ENCODE data around the gene SLMAP.

Gene SLMAP

DNA sequence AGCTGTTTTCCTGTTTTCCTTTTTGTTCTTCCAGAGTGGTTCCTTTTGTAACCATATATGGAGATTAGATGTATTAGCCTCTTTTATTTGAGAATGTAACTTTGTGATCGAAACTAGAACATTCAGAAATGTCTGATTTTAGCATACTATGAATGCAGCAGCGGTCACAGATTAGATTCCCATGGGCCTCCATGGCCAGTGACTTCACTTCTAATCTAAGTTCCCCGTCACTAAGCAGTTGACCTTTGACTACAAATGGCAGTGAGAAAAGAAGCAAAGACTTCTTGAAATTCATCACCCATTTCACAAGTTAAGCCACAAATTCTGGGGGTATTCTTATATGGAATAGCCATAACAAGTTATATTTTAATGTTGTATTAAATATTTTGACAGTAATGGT, 137.6 kb downstream of the SLMAP start:
- Histone ChIP-seq H3K36me3 (ENCODE audit: control insufficient read depth in 5 of 5, insufficient read depth in 5 of 5, low read length in 5 of 5) (peaks cover 0 to 7% (median 6%) of the 10 kb centered on the region in 5 donors), H3K27ac (ENCODE audit: low read depth, low read length) (no peak overlapping the region), H3K4me1 (ENCODE audit: control insufficient read depth in 5 of 5, insufficient read depth in 5 of 5, low read length in 5 of 5) (peaks cover 0 to 7% (median 0%) of the 10 kb centered on the region in 5 donors), H3K4me3 (ENCODE audit: low read depth in 1 of 5, low read length in 5 of 5) (no peak overlapping the region), H3K27me3 (ENCODE audit: control insufficient read depth in 5 of 5, insufficient read depth in 4 of 5, low read length in 5 of 5) (no peaks in the 10 kb centered on the region), H3K9me3 (ENCODE audit: control insufficient read depth in 5 of 5, low read length in 5 of 5) (no peaks in the 10 kb centered on the region), H3K9ac (ENCODE audit: low read length in 5 of 5) (no peak overlapping the region)

DNA sequence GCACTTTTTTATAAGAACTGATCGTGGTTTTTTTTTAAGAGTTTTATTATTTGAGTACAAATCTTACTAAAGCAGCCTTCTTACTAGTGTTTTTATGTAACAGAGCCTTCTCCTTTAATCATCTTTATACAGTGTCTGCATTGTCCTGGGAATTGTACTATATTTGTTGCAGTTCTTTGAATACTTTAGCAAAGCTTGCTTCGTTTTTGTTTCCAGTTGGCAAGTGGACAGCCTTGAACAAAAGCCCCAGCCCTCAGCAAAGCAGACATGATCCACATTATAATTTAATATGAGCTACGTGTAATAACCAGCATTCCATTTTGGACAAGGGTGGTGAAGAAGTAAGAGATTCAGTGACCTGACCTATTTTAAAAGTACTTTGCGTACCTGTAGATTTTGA, 139.9 kb downstream of the SLMAP start:
- Histone ChIP-seq H3K4me3 (ENCODE audit: low read depth in 1 of 5, low read length in 5 of 5) (no peak overlapping the region), H3K36me3 (ENCODE audit: control insufficient read depth in 5 of 5, insufficient read depth in 5 of 5, low read length in 5 of 5) (peaks cover 0 to 11% (median 6%) of the 10 kb centered on the region in 5 donors), H3K27me3 (ENCODE audit: control insufficient read depth in 5 of 5, insufficient read depth in 4 of 5, low read length in 5 of 5) (no peaks in the 10 kb centered on the region), H3K27ac (ENCODE audit: low read depth, low read length) (no peak overlapping the region), H3K9ac (ENCODE audit: low read length in 5 of 5) (no peak overlapping the region), H3K4me1 (ENCODE audit: control insufficient read depth in 5 of 5, insufficient read depth in 5 of 5, low read length in 5 of 5) (peaks cover 0 to 7% (median 0%) of the 10 kb centered on the region in 5 donors), H3K9me3 (ENCODE audit: control insufficient read depth in 5 of 5, low read length in 5 of 5) (no peaks in the 10 kb centered on the region)

DNA sequence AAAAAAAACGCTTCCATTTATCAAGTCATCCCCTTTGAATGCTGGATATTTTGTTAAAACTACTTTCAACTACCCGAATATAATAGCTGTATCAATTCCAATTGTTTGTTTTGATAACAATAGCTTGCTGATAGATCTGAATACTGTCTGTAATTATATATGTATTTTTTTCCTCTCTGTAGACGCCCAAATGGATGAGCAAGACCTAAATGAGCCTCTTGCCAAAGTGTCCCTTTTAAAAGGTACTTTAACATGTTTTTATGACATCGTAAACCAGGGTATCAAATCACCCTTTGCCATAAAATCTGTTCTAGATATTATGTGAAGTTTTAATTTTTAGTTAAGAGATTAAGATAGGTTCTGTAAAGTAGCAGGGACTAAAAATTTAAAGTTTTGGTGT, 140.6 kb downstream of the SLMAP start:
- no peak overlapping the region for H3K9ac ChIP-seq (ENCODE audit: low read length in 5 of 5)
- no peak overlapping the region for H3K27ac ChIP-seq (ENCODE audit: low read depth, low read length)
- H3K9me3 ChIP-seq (ENCODE audit: control insufficient read depth in 5 of 5, low read length in 5 of 5): no peaks in the 10 kb centered on the region
- H3K4me3 ChIP-seq (ENCODE audit: low read depth in 1 of 5, low read length in 5 of 5): no peak overlapping the region
- peaks cover 0 to 11% (median 6%) of the 10 kb centered on the region in 5 donors for H3K36me3 ChIP-seq (ENCODE audit: control insufficient read depth in 5 of 5, insufficient read depth in 5 of 5, low read length in 5 of 5)
- H3K27me3 ChIP-seq (ENCODE audit: control insufficient read depth in 5 of 5, insufficient read depth in 4 of 5, low read length in 5 of 5): no peaks in the 10 kb centered on the region
- H3K4me1 ChIP-seq (ENCODE audit: control insufficient read depth in 5 of 5, insufficient read depth in 5 of 5, low read length in 5 of 5): peaks cover 0 to 7% (median 0%) of the 10 kb centered on the region in 5 donors

DNA sequence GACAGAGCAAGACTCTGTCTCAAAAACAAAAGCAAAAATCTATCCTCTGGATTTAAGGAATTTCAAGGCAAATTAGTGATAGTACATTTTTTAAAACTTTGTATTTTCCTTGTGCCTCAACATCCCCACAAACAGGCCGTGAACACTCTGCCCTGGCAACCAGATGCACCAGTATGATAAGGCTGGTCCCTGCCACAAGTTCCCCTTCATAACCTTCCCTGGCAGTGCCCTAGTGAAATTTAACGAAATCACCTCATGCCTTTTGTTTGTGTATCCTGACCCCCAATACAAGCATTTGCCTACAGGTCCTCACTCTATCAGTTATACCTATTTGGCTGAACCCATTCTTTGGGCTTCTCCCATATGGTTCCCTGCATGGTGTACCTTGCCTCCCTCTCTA, 144.7 kb downstream of the SLMAP start:
- H3K27me3 ChIP-seq (ENCODE audit: control insufficient read depth in 5 of 5, insufficient read depth in 4 of 5, low read length in 5 of 5): no peaks in the 10 kb centered on the region
- no peak overlapping the region for H3K4me3 ChIP-seq (ENCODE audit: low read depth in 1 of 5, low read length in 5 of 5)
- H3K9me3 ChIP-seq (ENCODE audit: control insufficient read depth in 5 of 5, low read length in 5 of 5): no peaks in the 10 kb centered on the region
- H3K27ac ChIP-seq (ENCODE audit: low read depth, low read length): no peak overlapping the region
- peaks cover 0 to 12% (median 6%) of the 10 kb centered on the region in 5 donors for H3K36me3 ChIP-seq (ENCODE audit: control insufficient read depth in 5 of 5, insufficient read depth in 5 of 5, low read length in 5 of 5)
- no peak overlapping the region for H3K9ac ChIP-seq (ENCODE audit: low read length in 5 of 5)
- H3K4me1 ChIP-seq (ENCODE audit: control insufficient read depth in 5 of 5, insufficient read depth in 5 of 5, low read length in 5 of 5): peaks cover 0 to 8% (median 0%) of the 10 kb centered on the region in 5 donors

DNA sequence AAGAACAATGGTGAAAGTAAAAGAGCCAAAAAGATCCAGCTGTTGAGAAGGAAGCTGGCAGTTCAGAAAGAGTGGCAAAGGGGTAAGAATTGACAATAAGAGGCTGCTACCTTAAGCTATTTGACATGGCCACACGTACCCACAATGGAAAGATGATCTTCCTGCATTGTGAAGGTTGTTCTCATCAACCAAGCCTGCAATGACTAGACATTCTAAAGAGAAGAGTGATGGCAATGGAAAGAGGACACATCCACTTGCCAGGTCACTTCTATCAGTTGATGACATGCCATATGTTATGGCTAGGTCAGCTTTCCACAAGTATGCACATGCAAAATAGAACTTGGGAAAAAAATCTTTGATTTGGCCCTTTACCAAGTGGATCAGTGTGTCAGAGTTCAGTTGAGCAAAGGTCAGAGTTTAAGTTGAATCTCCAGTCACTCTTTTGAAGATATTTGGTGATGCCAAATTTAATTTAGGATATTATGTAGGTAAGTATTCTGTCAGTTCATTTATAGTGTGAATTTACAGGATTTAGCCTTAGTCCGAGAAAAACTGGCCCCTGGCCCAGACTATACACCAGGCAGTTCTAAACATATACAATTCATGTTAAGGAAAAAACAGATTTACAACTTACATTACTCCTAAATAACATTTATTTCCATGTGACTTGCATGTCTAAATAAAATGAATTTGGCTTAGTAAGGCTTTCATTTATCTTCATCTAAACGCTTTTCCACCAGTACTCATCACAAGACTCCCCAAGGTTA, 147.2 kb downstream of the SLMAP start:
- H3K9me3 ChIP-seq (ENCODE audit: control insufficient read depth in 5 of 5, low read length in 5 of 5): no peaks in the 10 kb centered on the region
- H3K27me3 ChIP-seq (ENCODE audit: control insufficient read depth in 5 of 5, insufficient read depth in 4 of 5, low read length in 5 of 5): no peaks in the 10 kb centered on the region
- no peak overlapping the region for H3K4me3 ChIP-seq (ENCODE audit: low read depth in 1 of 5, low read length in 5 of 5)
- H3K27ac ChIP-seq (ENCODE audit: low read depth, low read length): no peak overlapping the region
- no peak overlapping the region for H3K9ac ChIP-seq (ENCODE audit: low read length in 5 of 5)
- peaks cover 0 to 15% (median 5%) of the 10 kb centered on the region in 5 donors for H3K36me3 ChIP-seq (ENCODE audit: control insufficient read depth in 5 of 5, insufficient read depth in 5 of 5, low read length in 5 of 5)
- peaks cover 0 to 5% (median 0%) of the 10 kb centered on the region in 5 donors for H3K4me1 ChIP-seq (ENCODE audit: control insufficient read depth in 5 of 5, insufficient read depth in 5 of 5, low read length in 5 of 5)

DNA sequence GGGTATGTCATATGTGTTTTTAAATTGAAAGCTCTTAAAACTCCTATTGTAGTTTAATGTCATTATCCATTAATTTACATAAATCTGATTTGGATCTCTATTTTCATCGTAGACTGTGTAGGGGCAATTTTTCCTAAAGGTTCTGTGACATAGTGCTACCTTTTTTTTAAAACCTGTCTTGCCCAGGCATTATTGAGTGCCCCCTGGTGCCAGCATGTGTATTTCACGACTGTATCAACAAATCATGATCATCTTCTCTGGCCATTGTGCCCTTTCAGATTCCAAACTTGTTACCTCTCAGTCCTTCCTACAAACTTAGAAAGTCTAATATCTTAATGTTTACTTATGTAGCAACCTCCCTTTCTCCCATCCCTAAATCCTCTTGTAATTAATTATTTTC, 154.9 kb downstream of the SLMAP start:
- peaks cover 0 to 6% (median 3%) of the 10 kb centered on the region in 5 donors for H3K4me1 ChIP-seq (ENCODE audit: control insufficient read depth in 5 of 5, insufficient read depth in 5 of 5, low read length in 5 of 5)
- H3K9me3 ChIP-seq (ENCODE audit: control insufficient read depth in 5 of 5, low read length in 5 of 5): no peaks in the 10 kb centered on the region
- no peak overlapping the region for H3K27ac ChIP-seq (ENCODE audit: low read depth, low read length)
- no peak overlapping the region for H3K9ac ChIP-seq (ENCODE audit: low read length in 5 of 5)
- no peaks in the 10 kb centered on the region for H3K27me3 ChIP-seq (ENCODE audit: control insufficient read depth in 5 of 5, insufficient read depth in 4 of 5, low read length in 5 of 5)
- H3K4me3 ChIP-seq (ENCODE audit: low read depth in 1 of 5, low read length in 5 of 5): no peak overlapping the region
- peaks cover 2 to 23% (median 14%) of the 10 kb centered on the region in 5 donors for H3K36me3 ChIP-seq (ENCODE audit: control insufficient read depth in 5 of 5, insufficient read depth in 5 of 5, low read length in 5 of 5)

DNA sequence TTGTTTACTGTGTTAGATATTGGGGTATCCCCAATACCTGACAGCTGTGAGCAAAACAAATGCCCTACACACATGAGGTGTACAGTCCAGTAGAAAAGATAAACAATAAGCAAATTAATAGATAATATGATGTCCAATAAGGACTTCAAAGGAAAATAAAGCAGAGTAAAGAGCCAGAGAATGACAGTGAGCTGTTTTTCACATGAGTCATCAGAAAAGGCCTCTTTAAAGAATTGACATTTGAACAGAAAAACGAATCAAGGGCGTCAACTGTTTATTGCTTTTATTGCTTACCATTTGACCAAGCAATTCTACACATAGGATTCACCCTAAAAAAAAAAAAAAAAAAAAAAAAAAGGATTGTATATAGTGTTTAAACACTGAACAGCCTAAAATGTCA, 155.5 kb downstream of the SLMAP start:
- no peaks in the 10 kb centered on the region for H3K9me3 ChIP-seq (ENCODE audit: control insufficient read depth in 5 of 5, low read length in 5 of 5)
- peaks cover 0 to 6% (median 3%) of the 10 kb centered on the region in 5 donors for H3K4me1 ChIP-seq (ENCODE audit: control insufficient read depth in 5 of 5, insufficient read depth in 5 of 5, low read length in 5 of 5)
- no peak overlapping the region for H3K27ac ChIP-seq (ENCODE audit: low read depth, low read length)
- H3K36me3 ChIP-seq (ENCODE audit: control insufficient read depth in 5 of 5, insufficient read depth in 5 of 5, low read length in 5 of 5): peaks cover 2 to 23% (median 15%) of the 10 kb centered on the region in 5 donors
- no peak overlapping the region for H3K9ac ChIP-seq (ENCODE audit: low read length in 5 of 5)
- H3K27me3 ChIP-seq (ENCODE audit: control insufficient read depth in 5 of 5, insufficient read depth in 4 of 5, low read length in 5 of 5): no peaks in the 10 kb centered on the region
- no peak overlapping the region for H3K4me3 ChIP-seq (ENCODE audit: low read depth in 1 of 5, low read length in 5 of 5)

DNA sequence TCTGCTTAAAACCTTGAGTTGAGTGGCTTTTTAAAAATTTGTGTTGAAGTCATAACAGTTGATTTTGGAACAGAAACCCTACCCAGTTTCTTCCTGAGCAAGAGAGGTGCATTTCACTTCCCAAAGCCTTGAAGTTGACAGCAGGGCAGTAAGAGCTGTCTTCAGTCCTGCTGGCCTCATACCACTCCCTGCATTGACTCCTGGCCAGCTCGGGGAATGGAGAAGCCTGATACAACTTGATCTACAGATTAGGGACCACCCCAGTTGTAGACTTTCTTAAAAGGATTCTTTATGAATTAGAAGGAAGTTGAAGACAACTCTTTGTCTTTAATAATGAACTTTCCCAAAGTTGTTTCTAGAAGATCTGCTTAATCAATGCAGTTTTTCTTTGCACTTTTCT, 161.5 kb downstream of the SLMAP start:
- H3K9me3 ChIP-seq (ENCODE audit: control insufficient read depth in 5 of 5, low read length in 5 of 5): no peaks in the 10 kb centered on the region
- H3K27me3 ChIP-seq (ENCODE audit: control insufficient read depth in 5 of 5, insufficient read depth in 4 of 5, low read length in 5 of 5): no peaks in the 10 kb centered on the region
- H3K9ac ChIP-seq (ENCODE audit: low read length in 5 of 5): no peak overlapping the region
- H3K4me3 ChIP-seq (ENCODE audit: low read depth in 1 of 5, low read length in 5 of 5): no peak overlapping the region
- no peak overlapping the region for H3K27ac ChIP-seq (ENCODE audit: low read depth, low read length)
- peaks cover 9 to 31% (median 21%) of the 10 kb centered on the region in 5 donors for H3K36me3 ChIP-seq (ENCODE audit: control insufficient read depth in 5 of 5, insufficient read depth in 5 of 5, low read length in 5 of 5)
- H3K4me1 ChIP-seq (ENCODE audit: control insufficient read depth in 5 of 5, insufficient read depth in 5 of 5, low read length in 5 of 5): peaks cover 0 to 6% (median 3%) of the 10 kb centered on the region in 5 donors

DNA sequence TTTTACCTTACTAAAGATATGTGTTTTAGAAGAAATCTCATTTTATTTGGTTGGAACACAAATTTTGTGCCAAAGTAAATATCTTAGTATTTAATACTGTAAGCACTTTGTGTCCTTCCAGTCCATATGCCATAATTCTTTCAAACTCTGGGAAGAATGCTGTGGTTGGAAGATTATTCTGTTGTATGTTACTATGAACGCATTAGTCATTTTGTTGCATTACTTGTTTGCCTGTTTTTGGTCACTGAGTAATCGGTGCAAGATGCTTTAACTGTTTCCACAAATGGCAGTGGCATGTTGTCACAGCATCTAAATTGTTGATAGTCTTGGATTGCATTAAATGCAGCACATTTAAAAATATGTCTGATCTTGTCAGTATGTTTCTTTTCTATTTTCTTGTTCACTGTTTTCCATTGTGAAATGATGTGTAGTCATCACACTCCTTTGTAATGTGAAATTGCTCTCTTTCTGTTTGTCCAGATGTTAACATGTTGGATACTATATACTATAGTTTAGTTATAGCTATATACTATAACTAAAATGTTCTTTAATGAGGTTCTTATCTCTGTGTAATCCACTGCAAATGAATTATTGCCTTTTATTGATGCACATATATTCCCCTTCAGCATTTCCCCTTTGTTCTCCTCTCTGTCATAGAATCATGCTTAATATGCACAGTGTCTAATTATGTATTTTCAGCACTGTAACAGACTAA, 162.2 kb downstream of the SLMAP start:
- no peak overlapping the region for H3K4me3 ChIP-seq (ENCODE audit: low read depth in 1 of 5, low read length in 5 of 5)
- peaks cover 0 to 11% (median 5%) of the 10 kb centered on the region in 5 donors for H3K4me1 ChIP-seq (ENCODE audit: control insufficient read depth in 5 of 5, insufficient read depth in 5 of 5, low read length in 5 of 5)
- H3K9me3 ChIP-seq (ENCODE audit: control insufficient read depth in 5 of 5, low read length in 5 of 5): no peaks in the 10 kb centered on the region
- H3K36me3 ChIP-seq (ENCODE audit: control insufficient read depth in 5 of 5, insufficient read depth in 5 of 5, low read length in 5 of 5): peaks cover 9 to 31% (median 21%) of the 10 kb centered on the region in 5 donors
- H3K27me3 ChIP-seq (ENCODE audit: control insufficient read depth in 5 of 5, insufficient read depth in 4 of 5, low read length in 5 of 5): no peaks in the 10 kb centered on the region
- no peak overlapping the region for H3K9ac ChIP-seq (ENCODE audit: low read length in 5 of 5)
- no peak overlapping the region for H3K27ac ChIP-seq (ENCODE audit: low read depth, low read length)

DNA sequence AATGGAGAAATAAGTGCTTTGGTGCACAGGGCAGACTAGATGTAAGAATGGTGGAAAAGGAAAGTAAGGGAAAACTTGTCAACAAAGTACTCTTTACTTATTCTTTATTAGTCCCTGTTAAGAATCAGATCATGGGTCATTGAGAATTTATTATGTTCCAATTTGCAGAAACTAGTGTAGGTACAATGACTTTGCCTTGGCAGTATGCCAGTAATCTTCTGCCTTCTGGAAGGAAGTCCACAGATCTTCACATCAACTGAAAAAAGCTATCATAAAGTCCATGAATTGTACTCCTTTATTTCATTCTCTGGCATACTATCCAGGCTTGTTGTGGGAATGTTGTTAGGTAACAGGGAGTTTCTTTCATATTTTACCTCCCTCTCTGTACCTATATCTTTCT, 163.9 kb downstream of the SLMAP start:
- H3K27me3 ChIP-seq (ENCODE audit: control insufficient read depth in 5 of 5, insufficient read depth in 4 of 5, low read length in 5 of 5): no peaks in the 10 kb centered on the region
- peaks cover 11 to 34% (median 17%) of the 10 kb centered on the region in 5 donors for H3K36me3 ChIP-seq (ENCODE audit: control insufficient read depth in 5 of 5, insufficient read depth in 5 of 5, low read length in 5 of 5)
- no peak overlapping the region for H3K9ac ChIP-seq (ENCODE audit: low read length in 5 of 5)
- H3K4me3 ChIP-seq (ENCODE audit: low read depth in 1 of 5, low read length in 5 of 5): no peak overlapping the region
- H3K9me3 ChIP-seq (ENCODE audit: control insufficient read depth in 5 of 5, low read length in 5 of 5): no peaks in the 10 kb centered on the region
- H3K27ac ChIP-seq (ENCODE audit: low read depth, low read length): no peak overlapping the region
- H3K4me1 ChIP-seq (ENCODE audit: control insufficient read depth in 5 of 5, insufficient read depth in 5 of 5, low read length in 5 of 5): peaks cover 0 to 10% (median 8%) of the 10 kb centered on the region in 5 donors
